HG02798 (cell line): ENCODE measurements around the gene TYK2.
"Not testable (repeated sequence)": the region's sequence is repeated elsewhere in the genome, so short reads cannot be mapped to it uniquely, and the experiment has no call there.

ENCODE experiments used
- ATAC-seq: cut with Tn5 transposase; IDR thresholded peaks from one replicate; pipeline ENCODE4 v1.9.1; 2021; ENCODE audit warnings: mild to moderate bottlenecking; ENCODE audit not compliant: unreplicated experiment, poor library complexity

TYK2 gene

DNA sequence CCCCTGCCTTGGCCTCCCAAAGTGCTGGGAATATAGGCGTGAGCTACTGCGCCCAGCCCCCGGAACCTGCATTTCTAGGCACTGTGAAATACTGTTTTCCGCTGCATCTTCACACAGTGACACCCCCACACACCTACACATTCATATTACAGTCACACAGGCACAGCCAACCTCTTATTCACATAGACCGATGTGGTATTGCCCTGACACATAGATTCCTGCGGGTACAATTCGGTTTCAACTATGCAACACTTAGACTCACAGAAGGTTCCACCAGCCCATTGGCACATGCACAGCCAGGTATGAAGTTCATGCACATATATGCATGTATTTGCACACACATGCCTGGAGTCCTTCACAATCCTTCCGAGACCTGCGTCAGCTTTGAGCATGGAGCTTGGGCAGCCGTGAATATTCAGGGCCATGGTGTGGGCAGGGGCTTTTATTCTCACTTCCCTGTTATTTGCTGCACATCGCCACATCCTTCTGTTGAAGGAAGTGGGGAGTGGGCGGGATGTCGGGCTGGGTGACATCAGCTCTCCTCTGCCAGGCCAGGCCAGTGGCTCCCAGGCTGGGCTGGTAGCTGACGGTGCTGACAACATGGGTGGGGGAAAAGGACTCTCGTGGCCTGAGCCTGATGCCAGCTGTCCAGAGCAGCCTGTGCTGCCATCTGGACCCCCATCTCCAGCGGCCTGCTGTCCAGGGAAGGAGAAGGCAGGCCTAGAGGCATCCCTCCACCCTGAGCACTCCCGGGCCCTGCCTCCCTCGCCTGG is 28.3 kb upstream of the TYK2 start:
- ATAC-seq: no peak

DNA sequence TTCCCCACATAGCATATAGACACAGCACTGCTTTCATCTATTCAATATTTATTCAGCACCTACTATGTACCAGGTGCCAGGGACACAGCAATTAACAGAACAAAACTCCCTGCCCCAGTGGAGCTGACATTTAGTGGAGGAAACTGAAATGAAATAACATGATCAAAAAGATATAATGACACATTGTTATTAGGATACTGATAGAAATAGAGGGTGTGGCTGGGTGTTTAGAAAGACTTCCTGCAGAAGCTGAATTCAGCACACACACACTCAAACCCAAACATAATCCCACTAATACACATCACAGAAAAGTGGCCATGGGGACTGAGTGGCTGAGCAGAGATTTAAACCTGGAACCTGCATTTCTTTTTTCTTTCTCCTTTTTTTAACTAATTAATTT is 26.7 kb upstream of the TYK2 start:
- no peak for ATAC-seq

DNA sequence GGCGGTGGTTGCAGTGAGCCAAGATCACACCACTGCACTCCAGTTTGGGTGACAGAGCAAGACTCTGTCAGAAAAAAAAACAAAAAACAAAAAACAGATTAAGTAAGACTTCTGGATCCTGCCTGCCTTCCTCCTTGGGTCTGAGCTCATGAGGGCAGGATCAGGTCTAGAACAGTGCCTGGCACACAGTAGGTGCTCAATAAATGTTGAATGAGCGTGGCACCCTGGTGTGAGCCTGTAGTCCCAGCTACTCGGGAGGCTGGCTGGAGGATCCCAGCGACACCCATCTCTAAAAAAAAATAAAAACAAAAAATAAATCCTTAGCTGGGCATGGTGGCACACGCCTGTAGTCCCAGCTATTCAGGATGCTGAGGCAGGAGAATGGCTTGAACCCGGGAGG is 25.8 kb upstream of the TYK2 start:
- no peak for ATAC-seq

DNA sequence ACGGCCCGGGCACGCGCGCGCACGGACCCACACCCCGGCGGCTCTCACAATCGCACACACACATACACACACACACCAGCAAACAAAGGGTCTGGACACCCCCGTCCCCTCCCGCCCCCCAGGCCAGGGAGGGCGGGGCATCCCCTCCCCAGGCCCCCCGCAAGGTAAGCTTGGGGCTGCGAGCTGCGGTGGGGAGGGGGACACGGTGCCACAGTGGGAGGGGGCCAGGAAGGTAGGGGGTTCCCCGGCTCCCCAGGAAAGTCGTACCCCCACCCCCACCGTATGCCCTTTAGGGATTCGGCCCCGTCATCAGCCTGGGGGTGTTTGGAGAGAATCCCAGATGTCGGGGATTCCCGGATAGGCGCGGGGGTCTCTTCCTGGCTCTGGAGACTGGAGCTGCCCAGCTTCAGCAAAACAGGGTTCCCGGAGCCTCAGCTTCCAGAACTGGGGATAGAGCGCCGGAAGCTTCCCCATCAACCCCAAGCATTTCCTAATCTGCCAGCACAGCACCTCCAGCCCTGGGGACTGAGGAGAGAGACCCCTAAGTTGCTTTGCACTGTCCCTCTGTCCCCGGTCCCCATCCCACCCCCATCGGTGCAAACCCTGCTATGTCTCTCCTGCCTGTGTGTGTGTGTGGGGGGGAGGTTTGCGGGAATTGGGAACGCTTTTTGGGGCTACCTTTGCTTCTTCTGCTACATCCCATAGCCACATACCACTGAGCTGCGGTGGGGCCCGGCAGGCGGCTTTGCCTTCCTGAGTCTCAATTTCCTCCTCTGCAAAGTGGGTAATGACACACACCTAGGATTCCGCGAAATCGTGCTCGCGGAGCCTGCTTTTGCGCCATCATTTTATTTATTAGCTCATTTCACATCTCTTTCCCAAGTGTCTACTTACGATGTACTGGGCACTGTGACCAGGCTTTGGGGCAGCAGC is 24.8 kb upstream of the TYK2 start:
- ATAC-seq: no peak

DNA sequence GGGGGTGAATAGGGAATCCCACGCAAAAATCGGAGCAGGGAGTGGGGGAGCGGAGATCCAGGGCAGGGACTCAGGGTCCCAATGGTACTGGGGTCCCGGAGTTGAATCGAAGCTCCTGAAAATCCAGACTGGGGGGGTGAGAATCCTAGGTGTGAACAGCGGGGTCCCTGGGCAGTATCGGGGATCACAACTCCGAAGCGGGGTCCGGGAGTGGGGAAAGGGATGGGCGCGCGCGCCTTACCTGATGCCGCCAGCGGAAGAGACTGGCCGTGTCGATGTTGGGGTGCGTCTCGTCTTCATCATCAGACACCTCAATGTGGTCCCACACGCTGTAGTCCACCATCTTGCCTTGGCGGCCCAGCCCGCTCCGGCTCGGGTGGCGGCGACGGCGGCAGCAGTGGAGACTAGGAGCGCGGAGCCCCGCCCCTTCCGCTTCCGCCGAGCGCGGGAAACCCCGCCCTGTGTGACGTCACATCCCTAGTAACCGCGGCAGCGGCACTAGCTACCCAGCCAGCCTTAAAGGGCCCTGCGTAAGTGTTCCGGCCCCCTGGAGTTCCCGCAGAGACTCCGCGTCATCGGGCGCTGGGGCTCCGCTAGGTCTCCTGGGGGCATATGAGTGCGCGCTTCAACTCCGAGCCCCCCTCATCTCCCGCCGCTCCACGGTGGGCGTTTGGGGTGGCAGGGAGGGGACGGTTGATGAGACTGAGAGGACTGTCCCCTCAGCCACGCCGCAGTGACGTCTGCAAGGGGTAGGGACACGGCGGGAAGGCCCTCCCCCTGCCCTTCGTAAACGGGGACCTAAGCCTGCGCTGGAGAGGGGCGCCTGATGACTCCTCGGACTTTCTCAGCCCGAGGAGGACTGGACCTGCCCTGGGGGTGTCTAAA is 23.0 kb upstream of the TYK2 start, which contains the start of gene CDC37:
TSS of gene CDC37 (minus strand) at position 406 of the 885 bp plus-strand sequence. CDS start at position 343, 63 bp downstream.
- ATAC-seq: peak; percentile 85

DNA sequence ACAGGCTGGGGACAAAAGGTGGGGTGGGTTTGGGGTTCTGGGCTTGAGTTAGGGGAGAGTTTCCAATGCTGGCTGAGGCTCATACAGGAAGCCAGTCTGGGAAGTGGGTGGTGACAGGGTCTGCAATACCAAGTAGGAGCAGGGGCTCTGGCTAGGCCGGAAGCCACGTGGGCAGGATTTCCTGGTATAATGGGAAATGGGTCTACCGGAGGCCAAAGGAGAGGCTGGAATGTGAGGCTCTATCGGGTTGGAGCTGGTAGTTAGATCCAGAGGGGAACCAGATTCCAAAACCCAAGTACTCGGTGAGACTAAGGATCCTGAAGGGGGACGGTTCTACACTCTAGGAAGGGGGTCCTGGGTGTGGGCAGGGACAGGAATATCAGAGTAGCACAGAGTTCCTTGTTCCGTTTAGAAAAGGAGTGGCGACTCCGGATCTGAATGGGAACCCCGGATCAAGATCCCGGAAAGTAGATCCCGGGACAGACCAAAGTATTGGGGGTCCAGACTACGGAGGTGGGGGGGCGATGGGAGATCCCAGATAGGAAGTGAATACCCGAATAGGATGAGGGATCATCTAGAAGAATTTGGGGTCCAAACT is 22.2 kb upstream of the TYK2 start:
- no peak for ATAC-seq

DNA sequence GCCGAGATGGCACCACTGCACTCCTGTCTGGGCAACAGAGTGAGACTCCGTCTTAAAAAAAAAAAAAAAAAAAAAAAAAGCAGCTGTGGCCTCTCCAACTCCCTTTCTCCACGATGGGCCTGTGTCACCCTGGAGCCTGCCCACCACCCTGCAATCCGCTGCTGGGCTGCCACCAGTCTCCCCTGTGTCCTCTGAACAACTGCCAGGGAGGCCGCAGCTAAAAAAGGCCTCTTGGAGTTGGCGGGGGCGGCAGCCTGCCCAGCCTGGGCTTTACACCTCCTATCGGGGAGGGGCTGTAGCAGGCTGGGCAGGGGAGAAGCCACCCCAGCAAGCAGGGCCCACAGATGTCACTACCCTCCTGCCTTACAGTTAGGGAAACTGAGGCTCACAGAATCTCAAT is 19.5 kb upstream of the TYK2 start:
- ATAC-seq: no peak

DNA sequence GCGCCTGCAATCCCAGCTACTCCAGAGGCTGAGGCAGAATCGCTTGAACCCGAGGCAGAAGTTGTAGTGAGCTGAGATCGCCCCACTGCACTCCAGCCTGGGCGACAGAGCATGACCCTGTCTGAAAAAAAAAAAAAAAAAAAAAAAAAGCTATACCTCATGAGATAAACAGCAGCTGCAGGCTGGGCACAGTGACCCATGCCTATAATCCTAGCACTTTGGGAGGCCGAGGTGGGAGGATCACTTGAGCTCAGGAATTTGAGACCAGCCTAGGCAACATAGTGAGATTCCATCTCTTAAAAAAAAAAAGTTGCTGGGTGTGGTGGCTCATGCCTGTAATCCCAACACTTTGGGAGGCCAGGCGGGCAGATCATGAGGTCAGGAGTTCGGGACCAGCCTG is 19.0 kb upstream of the TYK2 start:
- ATAC-seq: not testable (repeated sequence)

DNA sequence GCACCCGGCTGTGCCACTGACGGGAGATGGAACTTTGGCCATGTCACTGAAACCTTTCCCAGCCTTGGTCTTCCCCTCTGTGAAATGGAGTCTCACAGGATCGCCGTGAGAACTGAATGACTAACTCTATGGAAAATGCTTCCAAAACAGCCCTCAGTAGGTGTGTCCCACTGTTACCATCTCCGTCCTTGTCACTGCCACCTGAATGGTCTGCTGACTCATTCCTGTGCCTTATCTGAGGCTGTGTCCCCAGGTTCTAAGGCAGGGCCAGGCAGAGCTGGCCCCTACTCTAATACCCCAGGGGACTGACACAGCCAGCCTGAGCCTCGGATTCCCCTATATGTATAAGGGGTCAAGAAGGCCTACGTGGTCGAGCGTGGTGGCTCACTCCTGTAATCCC is 18.4 kb upstream of the TYK2 start:
- no peak for ATAC-seq

DNA sequence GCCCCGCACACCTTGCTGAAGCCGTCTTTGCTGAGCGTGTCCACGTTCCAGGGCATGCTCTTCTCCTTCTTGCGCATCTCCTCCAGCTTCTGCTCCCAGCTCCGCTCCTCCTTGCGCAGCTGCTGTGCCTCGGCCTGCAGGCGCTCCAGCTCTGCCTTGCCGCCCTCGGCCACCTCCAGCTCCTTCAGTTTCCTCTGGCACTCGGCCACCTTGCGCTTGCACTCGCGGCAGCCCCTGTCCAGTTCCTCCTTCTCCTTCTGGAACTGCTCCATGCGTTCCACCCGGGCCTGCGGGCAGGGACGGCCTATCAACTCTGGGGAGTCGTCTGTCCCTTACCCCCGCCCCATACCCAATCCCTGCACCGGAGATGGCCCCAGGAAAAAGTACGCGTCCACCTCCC is 15.5 kb upstream of the TYK2 start:
- ATAC-seq: no peak

DNA sequence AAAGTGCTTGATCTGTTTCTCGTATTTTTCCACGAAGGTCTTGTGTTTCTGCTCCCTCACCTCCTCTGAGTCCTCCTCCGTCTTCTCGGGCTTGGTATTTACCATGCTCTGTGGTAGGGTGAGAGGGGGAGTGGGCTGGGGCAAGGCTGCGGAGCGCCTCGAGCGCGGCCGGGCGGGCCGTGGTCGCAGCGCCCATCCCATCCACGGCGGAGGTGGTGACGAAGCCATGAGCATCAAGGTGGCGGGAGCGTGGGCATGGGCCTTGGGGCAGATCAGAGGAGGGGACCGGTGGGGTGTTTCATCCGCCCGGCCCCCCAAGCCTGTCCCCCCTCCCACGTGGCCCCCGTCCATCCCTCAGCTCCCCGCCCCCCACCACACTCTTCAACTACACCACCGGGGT is 15.1 kb upstream of the TYK2 start:
- no peak for ATAC-seq

DNA sequence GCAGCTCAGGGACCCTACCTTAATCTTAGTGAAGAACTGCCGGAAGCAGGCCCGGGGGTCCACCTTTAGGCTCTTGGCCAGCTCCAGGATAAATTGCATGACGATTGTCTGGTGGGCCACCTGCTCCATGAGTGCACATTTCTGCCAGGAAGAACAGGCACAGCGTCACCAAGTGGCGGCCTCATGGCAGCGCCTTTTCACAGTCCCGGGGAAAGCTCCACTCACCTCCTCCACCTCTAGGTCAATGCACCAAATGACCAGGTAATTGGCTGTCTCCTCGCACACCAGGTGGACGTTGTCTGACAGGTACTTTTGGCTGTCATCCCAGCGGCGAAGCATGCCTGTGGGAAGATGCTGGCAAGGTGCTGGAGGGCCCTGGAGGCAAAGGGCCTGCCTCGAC is 14.6 kb upstream of the TYK2 start:
- ATAC-seq: no peak

DNA sequence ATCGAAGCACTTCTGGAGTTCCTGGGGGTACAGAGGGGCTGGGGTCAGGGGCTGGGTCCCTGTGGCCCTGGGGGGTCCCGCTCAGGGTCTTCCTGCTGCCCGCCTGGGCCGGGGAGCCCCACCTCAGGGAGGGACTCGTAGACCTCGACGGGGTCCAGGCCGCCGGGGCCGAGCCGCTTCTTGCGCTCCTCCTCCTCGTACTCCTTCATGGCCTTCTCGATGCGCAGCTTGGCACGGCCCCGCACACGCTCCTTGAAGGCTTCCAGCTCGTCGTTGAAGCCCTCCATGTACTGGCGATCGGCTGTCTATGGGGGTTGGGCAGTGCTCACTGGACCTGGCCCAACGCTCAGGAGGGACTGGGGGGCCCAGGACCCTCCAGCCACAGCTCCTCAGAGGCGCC is 12.8 kb upstream of the TYK2 start:
- no peak for ATAC-seq

DNA sequence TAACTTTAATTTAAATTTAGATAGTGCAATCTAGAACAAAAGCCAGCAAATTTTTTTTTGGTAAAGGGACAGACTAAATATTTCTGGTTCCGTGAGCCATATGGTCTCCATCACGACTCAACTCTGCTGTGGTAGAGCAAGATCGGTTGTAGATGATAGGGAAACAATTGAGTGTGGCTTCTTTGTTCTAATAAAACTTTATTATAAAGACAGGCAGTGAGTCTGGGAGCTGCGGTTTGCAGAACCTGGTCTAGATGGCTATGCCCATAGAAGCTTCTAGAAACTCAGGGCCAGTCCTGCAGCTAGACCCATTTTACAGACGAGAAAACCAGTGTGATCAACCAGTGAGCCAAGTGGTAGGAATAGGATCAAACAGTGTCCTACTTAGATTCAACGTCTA is 11.7 kb upstream of the TYK2 start:
- ATAC-seq: no peak

DNA sequence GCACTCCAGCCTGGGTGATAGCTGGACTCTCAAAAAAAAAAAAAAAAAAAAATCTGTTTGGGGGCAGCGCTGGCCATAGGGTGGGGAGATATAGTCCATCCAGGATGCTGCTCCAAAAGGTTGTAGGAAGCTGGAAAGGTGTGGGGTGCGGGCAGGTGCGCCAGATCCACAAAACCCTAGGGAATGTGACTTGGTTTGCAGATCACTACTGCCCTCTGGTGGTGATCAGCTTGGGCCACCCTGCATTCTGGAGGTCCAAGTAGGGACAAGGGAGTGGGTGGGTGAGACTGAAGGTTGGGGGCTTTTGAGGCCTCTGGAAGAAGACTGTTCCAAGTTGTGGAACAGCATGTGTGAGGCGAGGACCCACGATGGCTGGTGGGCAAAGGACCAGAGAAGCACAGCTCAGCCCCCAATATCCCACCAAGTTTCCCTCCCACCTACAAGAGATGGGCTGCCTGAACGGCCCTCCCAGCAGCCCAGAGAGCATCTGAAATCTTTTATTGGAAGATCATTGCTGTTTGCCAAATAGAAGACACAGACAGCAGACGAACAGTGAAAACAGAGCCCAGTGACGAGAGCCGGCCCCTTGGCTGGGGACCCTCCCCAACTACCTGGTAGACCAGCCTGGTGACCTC is 10.4 kb upstream of the TYK2 start:
- no peak for ATAC-seq

DNA sequence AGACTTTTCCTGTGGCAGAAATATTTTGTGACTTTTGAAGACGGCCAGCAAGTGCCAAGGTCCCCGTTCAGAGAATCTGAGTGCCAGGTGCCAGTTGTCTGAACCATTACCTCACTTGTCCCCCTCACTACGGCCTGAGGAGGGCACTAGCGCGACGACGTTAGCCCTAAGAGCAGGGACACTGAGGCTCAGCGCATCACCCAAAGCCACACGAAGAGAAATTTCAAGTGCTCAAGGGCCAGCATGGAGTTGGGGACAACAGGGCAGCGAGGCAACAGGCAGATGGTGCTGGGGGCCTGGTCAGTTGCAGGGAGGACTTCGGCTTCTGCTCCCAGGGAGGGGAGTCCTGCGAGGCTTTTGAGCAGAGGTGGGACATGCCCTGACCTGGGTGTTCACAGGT is 9.5 kb upstream of the TYK2 start:
- no peak for ATAC-seq

DNA sequence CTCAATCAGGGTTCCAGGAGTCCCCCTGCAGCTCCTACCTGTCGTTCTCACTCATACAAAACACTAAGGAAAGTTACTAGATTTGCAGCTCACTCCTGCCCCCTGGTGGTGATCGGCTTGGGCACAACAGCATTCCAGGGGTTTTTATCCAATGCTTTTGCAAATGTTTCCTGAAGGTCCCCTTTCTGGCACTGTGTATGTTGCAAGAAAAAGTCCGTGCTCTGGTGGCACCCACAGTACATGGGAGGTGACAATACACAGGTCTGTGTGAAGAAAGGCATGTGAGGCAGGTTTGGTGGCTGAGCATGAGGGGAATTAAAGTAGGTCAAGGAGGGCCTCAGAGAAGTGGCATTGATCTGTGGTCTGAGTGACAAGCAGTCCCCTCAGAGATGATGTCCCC is 8.6 kb upstream of the TYK2 start:
- no peak for ATAC-seq

DNA sequence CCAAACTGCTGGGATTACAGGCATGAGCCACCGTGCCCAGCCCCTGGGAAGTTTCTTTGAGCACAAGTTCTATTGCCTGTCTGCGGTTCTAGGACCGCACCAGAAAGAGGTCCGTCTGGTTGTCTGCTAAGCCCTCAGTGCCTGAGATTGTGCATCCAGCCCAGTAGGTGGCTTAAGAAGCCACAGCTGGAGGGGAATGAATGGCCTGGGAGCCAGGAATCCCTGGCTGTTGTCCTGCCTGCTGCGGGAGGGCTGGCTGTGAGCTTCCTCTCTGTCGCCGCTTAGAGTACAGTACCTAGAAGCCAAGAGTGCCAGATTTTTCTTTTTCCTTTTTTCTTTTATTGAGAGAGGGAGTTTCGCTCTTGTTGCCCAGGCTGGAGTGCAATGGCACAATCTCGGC is 4.2 kb upstream of the TYK2 start:
- no peak for ATAC-seq

DNA sequence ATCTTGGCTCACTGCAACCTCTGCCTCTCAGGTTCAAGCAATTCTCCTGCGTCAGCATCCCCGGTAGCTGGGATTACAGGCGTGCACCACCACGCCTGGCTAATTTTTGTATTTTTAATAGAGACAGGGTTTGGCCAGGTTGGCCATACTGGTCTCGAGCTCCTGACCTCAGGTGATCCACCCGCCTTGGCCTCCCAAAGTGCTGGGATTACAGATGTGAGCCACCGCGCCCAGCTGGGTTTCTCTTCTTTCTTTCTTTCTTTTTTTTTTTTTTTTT is 2.8 kb upstream of the TYK2 start:
- ATAC-seq: not testable (repeated sequence)

DNA sequence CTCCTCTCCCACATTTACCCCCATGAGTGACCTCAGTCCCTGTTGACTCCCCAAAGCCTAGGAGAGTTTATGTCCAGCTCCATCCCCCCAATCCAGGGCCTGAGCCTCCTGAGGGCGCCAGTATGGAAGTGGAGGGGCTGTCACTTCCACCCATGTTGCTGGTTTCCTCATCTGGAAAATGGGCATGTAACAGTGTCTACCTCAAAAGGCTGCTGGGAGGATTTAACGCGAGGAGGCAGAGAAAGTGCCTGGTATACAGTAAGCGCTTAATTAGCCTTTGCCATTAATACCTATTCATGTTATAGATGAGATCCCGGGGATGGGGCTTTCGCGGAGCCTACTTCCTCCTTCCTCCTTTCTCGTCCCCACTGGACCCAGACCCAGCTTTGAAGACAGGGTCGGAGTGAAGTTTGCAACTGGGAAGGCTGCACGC is 476 bp downstream of the TYK2 start:
- no peak for ATAC-seq
